CD4-positive, alpha-beta T cell treated with Interleukin-4 for 1 hour (primary cell): ENCODE measurements around the gene CAMK2B.
A peak's percentile ranks its signal among the peaks of the same experiment; 100 is the strongest.

ENCODE experiments used
- DNase-seq, 2 donors: peaks; one replicate each; pipeline ENCODE4 v3.0.0-alpha.2; 2020 to 2022

CAMK2B gene

DNA sequence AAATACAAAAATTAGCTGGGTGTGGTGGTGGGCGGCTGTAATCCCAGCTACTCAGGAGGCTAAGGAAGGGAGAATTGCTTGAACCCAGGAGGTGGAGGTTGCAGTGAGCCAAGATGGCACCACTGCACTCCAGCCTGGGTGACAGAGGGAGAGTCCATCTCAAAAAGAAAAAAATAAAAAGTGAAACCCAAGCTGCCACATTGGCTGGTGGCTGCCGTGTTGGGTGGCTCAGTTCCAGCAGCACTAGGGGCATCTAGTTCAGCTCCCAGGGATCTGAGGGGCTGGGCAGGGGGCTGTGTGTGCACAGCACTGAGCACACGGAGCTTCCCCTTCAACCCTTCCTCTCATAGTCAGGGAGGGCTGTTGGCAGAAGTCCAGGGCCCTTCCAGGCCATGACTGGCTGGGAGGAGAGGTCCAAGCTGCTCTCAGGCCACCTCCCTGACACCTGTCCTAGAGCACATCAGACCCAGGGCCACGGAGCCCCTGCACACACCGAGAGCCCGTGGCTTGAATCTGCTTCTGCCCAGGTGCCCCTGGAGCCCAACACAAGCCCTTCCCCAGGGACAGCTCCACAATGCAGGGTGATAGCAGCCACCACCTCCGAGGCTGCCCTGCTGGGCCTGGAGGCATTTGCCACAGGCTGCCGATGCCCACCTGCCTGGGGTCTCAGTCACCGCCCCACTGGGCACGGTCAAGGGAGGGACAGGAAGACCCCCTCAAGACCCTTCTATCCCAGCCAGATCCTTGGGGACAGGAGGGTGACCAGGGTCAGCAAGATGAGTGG, 77.3 kb downstream of the CAMK2B start:
- no peak for DNase-seq

DNA sequence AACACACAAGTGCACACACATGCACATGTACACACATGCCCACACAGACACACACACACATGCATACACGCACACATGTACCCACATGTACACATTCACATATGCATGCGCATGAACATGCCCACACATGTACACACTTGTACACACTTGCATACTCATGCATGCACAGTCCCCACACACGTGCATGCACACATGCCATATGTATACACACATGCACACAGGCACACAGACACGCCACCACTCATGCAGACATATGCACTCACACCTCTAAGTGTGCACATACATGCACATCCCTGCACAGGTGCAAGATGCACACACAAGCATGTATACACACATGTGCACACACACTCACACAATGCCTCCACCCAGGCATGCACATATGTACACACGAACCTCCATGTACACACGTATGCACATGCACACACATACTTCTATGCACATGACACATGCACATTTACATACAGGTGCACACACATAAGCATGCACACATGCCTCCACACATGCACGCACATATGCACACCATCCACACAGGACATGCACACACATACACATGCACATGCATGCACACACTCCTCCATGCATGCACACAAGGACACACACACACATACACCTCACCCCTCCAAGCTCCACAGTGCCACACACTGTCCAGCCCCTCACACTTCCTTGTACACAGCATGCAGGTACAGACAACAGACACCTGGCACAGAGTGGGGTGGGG, 78.8 kb downstream of the CAMK2B start:
- no peak for DNase-seq

DNA sequence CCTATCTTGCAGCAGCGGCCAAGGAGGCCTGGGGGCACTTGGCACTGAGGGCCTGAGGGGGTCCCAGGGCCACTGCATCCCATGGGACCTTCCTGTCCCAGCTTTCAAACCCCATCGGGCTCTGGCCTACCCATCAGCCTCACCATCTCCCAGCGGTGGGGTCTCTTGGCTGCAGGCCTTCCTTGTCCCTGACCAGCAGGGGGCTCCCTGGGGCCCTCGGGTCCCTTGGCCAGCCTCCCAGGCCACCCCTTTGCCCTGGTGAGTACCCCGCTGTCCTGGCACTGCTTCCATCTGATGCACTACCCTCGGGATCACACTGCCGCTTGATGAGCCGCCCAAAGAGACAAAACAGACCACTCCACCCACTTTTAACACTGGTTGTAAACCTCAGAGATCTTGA, 81.1 kb downstream of the CAMK2B start:
- peak; percentile 9 to 16 for DNase-seq

DNA sequence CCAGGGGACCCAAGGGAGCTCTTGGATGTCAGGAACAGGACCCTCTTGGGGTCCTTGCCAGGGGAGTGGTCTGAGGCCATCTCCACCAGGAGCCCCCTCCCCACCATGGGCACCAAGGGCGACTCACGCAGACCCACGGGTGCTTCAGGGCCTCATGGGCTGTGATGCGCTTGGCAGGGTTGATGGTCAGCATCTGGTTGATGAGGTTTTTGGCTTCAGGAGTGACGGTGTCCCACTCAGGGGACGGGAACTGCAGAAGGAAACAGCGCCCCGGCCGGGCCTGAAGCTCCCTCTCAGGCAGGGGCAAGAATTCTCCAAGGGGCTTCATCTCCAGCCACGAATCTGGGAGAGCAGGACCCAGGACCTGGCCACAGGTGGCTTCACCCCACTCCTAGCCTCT, 83.3 kb downstream of the CAMK2B start:
- no peak for DNase-seq

DNA sequence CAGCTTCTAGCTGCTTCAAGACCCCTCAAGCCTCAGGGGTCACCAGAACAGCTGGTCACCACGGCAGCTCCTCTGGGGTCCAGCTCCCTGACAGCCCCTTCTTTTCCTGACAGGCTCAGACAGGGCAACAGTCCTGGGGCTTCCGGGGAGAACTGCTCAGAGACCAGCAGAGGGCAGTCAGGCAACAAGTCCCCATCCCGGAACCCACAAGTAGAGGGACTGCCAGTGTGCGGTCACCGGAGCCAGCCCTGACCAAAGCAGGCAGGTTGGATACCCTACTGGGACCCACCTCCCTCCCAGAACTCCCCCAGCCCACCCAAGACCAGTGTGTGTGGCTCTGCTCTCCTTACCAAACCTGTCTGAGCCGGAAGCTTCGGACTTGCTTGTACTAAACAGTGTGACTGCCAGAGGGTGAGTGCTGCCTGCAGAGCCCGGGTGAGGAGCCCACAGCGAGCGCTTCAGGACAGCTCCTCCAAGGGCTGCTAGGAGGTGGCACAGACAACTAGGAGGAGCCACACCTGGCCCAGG, 84.3 kb downstream of the CAMK2B start:
- DNase-seq: peak; percentile 66 to 68

DNA sequence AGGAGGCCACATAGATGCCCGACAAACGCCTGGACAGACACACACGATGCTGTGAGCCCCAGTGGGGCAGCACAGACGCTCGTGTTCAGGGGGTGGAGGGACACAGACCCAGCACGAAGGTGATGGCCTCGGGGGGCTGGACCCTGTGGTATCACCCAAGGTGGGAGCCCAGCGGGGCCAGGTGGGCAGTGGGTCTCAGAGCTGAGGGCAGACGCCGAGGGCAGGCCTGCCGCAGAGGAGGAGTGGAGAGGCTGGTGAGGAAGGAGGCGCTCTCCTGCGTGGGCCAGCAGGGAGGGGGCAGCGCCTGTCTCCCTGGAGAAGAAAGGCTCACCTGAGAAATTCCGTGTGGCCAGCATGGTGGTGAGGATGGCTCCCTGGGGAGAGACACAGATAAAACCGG, 85.0 kb downstream of the CAMK2B start:
- no peak for DNase-seq

DNA sequence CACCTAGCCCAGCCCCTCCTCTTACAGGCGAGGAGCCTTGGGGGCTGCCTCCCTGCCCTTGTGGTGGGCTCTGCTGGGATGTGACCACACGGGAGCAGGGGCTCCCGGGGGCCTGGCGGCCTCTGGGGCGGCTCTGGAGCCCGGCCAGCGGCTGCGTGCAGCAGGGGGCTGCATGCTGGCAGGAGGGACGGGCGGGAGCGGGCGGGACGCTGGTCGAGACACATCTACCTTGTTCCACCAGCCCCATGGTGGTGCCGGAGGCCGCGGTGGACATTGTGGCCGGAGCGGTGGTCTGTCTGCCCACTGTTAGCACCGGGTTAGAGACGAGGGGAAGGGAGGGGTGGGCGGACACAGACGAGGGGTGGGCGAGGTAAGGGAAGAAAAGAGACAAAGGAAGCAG, 86.0 kb downstream of the CAMK2B start:
- DNase-seq: no peak

DNA sequence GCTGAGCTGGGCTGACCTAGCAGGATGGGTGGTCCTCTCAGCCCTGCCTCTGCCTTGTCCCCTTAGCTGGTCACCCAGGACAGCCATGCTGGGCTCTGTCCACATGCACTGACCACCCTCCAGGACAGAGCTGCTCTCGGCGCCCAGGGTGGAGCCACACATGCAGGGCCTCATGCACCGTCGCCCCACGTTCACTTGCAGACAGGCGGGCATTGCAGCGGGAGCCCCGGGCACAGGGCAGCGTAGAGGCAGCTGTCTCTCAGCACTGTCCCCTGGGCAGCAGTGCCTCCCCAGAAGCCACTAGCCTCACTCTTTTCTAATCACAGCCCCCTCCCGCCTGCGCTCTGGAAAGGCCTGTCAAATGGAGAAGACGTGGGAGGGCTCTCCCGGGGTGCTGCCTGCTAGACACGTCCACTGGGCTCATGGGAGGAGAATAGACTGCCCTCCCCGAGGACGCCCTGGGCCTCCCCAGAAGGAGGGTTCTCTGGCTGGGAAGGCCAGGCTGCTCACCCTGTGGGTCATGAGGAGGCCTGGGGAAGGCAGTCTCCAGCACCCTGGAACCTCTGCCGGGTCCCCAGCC, 87.2 kb downstream of the CAMK2B start:
- DNase-seq: no peak

DNA sequence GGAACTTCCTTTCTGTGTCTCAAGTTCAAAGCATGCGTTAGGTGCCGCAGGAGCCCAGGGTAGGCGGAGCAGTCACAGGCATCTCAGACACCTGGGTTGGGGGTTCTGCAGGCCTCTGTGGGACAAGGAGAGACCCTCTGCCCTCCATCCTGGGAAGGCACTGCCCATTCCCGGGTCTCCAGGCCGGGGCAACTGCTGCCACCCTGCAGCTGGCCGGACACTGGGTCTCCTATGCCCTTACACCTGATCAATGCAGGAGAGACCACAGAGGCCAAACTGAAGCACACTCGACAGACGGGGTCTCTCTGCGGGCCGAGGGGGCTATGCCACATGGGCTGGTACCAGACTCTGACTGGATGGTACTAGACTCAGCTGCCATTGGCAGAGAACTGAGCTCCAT, 87.7 kb downstream of the CAMK2B start:
- no peak for DNase-seq

DNA sequence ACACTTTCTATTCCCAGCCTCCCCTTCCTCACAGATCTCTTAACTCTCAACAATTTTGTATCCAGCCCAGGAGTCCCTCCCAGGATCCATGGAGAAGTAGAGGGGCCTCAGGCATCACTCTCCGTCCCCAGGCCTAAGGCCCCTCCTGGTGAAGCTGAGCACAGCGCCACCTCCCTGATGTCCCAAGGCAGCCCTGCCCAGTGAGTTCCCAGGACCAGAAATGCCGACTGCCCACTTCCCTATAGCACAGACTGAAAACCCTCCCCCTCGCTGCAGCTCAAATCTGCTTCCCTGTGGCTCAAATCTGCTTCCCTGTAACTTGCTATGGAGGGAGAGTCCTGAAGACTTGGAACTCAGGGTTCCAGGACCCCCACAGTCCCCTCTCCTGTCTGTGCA, 89.1 kb downstream of the CAMK2B start:
- DNase-seq: no peak

DNA sequence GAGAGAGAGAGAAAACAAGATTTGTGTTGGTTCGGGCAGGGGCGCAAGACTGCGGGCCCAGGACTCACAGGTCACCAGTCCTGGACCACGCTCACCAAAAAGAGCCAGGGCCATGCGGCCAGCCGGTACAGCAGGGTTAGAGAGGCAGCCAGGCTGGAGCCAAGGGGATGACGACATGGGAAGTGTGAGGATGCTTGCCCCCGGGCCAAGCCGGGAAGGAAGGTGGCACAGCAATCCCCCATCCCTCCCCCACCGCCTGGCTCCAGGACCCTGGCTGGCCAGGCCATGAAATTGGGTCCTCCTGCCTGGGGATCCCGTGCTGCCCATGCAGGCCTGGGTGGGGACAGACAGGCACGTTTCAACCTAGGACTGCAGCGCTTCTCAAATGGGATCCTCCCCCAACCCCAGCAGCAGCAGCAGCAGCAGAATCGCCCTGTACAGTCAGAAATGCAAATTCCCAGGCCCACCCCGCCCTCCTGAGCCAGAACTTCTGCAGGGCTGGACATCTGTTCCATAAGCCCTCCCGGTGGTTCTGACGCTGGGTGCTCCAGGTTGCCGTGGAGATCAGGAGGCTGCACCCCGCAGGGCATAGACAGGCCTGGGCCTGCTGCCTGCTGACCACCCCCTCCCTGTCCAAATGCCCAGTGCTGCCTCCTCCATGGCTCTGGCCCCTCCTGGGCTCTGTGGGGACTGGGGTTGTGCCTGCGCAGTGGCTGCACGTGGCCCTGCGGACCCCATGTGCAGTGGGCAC, 89.6 kb downstream of the CAMK2B start:
- no peak for DNase-seq

DNA sequence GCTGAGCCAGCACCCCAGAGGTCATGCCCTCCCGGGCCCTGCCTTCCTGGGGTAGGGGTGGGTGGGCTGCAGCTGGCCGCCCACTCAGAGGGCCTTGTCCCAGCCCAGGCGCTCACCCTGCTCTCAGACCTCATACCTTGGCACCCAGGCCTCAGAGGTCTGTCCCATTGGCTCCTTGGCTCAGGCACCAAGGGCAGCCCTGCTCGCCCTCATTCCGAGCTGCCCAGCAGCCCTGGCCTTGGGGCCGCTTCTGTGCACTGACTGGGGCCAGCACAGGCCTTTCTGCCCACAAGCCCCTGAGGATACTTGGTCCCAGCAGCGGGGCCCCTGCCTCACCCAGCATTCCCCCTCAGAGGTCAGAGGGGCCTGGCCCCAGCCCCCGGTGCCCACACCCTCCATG, 90.3 kb downstream of the CAMK2B start:
- no peak for DNase-seq

DNA sequence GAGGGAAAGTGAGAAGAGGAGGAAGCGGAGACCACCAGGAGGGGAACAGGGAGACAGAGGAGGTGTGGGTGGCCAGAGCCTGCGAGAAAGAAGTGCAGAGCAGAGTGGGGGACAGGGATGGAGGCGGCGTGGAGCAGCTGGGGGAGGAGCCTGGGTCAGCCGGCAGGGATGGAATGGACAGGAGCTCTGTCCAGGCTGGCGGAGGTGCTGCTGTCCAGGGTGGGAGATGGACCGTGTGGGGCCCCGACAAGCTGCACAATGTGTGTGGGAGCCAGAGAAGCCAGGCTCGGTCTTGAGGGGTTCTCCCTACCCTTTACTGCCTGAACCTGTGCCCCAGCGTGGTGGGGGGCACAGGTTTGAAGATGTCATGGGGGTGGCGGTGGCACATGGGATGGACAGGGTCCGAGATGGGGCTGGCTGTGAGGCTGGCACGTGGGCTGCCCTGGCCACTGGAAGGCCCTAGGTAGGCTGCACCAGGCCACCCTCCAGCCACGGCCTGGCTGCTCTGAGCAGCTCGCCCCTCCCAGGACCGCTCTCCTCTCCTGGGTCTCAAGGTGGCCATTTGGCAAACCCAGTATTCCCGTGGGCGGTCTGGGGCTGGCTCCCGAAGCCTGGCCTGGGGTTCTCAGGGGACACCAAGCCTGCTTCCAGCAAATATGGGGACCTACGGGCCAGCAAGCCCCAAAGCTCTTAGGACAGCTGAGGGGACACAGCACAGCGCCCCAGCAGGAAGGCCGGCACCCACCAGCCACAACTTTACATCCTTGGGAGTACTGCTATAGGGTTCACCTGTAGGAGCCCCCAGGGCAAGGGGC, 92.3 kb downstream of the CAMK2B start:
- no peak for DNase-seq

DNA sequence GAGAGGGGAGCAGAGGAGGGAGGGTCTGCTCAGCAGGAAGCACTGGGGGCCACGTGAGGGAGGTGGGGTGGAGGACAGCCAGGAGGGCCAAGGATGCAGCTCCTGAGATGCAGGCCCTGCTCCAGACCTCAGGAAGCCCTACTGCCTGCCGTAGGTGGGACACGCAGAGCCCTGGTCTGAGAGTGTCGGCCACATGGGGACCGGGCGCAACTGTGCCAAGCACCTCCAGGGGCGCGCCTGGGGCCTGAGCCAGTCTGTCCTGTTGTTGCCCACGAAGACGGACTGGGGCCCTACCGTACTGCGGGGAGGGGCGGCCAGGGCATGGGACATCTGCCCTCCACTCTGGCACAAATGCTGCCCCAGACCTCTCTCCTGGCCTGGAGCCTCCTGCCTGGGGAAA, 93.0 kb downstream of the CAMK2B start:
- no peak for DNase-seq

DNA sequence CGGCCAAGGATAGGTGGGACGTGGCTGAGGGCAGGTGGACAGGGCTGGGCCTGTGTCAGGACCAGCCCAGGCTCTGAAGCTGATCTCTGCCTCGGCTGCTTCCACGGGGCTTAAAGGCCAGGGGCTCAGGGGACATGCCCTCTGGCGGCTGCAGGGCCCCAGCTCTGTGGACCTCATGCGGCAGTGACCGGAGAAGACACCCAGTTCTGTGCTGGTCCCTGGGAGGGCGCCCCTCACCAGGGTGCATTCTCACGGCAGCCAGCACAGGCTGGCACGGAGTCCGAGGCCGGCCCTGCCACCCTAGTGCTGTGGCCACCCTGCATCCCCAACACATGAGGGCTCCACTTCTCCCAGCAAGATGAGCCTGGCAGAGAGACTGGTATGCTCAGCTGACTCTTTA, 94.3 kb downstream of the CAMK2B start:
- no peak for DNase-seq

DNA sequence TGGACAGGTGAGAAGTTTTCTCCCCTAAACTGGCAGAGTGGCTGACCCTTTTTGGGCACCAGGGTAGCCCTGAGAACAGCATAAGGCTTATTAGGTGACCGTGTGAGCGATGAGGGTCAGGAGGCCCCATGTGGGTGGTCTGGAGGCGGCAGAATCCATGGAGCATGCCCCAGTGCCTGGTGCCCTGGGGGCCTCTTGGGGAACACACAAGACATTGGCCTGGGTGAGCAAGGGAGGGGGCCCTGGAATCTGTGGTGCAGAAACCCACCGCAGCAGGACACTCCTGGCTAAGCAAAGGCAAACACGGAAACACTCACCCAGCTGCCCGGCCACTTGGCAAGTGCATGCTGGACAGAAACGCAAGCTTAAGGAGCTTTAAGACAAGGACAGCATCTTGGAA, 95.1 kb downstream of the CAMK2B start:
- no peak for DNase-seq

DNA sequence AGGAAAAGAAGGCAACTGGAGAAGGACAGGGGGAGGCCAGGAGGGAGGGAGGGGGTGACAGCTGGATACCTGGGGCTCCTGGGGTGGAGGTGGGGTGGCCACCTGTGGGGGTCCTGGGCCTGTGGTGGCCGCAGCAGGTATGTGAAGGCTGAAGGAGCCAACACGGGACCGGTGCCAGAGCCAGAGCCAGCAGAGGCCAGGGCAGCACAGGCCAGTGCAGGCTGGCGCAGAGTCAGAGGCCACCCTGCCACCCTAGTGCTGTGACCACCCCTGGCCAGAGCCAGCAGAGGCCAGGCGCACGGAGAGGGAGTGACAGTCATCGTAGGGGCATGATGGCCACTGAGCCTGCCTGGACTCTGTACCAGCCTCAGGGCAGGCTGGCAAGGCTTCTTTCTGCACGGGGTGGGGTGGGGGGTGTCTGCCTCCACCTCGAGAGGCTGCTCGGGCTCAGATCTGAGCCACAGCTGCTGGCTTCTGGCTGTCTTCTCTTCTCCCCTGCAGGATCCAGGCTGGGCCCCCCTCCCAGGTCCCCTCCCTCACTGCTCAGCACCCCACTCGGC, 95.8 kb downstream of the CAMK2B start:
- DNase-seq: no peak

DNA sequence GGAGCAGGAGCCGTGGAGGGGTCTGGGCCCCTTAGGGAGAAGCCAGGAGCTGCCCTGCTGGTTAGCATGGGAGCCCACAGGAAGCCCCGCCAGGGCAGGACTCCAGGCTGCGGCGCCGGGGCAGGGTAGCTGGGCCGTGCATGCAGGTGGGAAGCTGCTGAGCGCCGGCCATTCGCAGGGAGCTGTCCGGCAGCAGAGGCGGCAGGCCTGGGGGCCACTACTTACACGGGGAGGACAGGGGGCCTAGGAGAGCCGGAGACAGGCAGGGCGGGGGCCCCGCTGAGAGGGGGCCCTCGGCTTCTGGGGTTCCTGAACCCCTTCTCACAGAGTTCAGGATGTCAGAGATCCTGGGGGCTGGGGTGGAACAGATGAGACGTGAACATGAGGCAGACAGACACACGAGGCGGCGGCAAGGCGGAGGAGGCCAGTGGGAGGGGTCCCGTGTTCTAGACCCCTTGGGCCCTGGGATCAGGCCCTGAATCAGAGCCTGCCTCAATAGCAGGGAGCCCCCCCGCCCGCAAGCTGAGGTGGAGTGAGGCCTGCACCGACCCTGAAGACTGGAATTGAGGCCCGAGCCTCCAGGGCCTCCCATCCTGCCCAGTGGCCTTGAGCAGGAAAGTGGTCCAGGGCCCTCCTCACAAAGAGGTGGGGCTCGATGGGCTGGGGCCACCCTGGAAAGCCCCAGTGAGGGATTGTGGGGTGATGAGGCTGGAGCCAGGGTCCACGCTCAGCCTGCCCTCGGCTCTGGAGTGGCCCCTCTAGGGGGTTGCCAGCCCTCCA, 96.6 kb downstream of the CAMK2B start:
- no peak for DNase-seq

DNA sequence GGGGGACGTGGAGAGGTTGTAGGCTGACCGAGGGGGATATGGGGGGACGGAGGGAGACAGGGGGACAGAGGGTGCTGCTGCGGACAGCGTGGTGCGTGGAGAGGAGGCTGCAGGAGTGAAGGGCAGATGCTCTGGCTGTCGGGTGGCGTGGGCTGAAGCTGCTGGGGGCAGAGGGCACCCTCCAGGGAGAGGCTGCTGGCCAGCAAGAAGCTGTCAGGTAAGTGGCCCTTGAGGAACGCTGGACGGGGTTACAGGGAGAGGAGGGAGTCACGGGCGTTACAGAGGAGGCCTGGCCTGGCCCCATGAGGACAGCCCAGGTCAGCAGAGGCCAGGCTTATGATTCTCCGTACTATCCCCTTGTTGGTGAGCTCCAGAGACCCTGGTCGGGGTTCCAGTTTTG, 97.5 kb downstream of the CAMK2B start:
- DNase-seq: no peak

DNA sequence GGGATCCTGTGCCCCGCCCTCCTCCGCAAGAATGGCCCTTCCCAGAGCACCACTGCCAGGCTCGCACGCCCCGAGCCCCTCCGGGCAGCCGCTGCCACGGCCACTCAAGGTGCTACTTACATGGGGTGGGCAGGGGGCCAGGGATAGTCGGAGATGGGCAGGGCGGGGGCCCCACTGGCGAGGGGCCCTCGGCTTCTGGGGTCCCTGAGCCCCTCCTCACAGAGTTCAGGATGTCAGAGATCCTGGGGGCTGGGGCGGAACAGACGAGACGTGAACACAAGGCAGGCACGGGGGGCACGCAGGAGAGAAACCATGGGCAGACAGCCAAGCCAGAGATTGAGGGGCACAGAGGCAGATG, 99.0 kb downstream of the CAMK2B start:
- no peak for DNase-seq
